HepG2 (cell line): ENCODE measurements around the gene TOB1. TPM values are rescaled to one million over a fixed set of nuclear protein-coding genes. Genes with fewer than 3 reads are reported as not detected.

Experiments
- ARNT ChIP-seq: fragments of 450-650 bp; IDR thresholded peaks from 2 replicates; pipeline ENCODE4 v1.6.1; 2017
- DNMT3B ChIP-seq: conservative IDR thresholded peaks from 2 replicates; pipeline ENCODE4 v1.6.1; 2016; ENCODE audit warnings: missing biosample characterization, control low read depth
- ESRRA ChIP-seq: sonication (generic); formaldehyde crosslinking; IDR thresholded peaks from 2 replicates; pipeline ENCODE4 v1.5.1; 2020; ENCODE audit warnings: mild to moderate bottlenecking, low read depth, missing genetic modification reagents
- GPBP1L1 ChIP-seq: sonication (generic); formaldehyde crosslinking; IDR thresholded peaks from 2 replicates; pipeline ENCODE4 v1.5.0; 2020; ENCODE audit warnings: mild to moderate bottlenecking, missing genetic modification reagents
- KMT2A ChIP-seq: sonication (generic); formaldehyde crosslinking; IDR thresholded peaks from 2 replicates; pipeline ENCODE4 v1.4.0; 2020; ENCODE audit warnings: missing genetic modification reagents
- ONECUT2 ChIP-seq: sonication (generic); formaldehyde crosslinking; IDR thresholded peaks from 2 replicates; pipeline ENCODE4 v1.4.0; 2020; ENCODE audit warnings: missing genetic modification reagents
- POLR2AphosphoS5 ChIP-seq: IDR thresholded peaks from 2 replicates; pipeline ENCODE4 v1.6.1; 2012; ENCODE audit warnings: low read depth, low read length
- RARA ChIP-seq: IDR thresholded peaks from 2 replicates; pipeline ENCODE4 v1.6.1; 2016; ENCODE audit warnings: missing genetic modification reagents, missing compliant biosample characterization
- SATB2 ChIP-seq: sonication (generic); formaldehyde crosslinking; IDR thresholded peaks from 2 replicates; pipeline ENCODE4 v1.5.0; 2020; ENCODE audit warnings: missing genetic modification reagents
- SOX13 ChIP-seq, 3 experiments: fragments of 450-650 bp in 1 of 3; sonication (generic) in 1 of 3; formaldehyde crosslinking in 1 of 3; IDR thresholded peaks in 2 of 3; conservative IDR thresholded peaks in 1 of 3; 2 replicates each; pipeline versions ENCODE4 v1.5.0 to v1.6.1; 2016 to 2020; ENCODE audit warnings: antibody characterized with exemption in 1 of 3, mild to moderate bottlenecking in 1 of 3, missing compliant biosample characterization in 1 of 3, missing genetic modification reagents in 1 of 3, moderate library complexity in 1 of 3
- SP140L ChIP-seq: sonication (generic); formaldehyde crosslinking; IDR thresholded peaks from 2 replicates; pipeline ENCODE4 v1.4.0; 2020; ENCODE audit warnings: missing genetic modification reagents, borderline replicate concordance
- SP4 ChIP-seq: sonication (generic); formaldehyde crosslinking; IDR thresholded peaks from 2 replicates; pipeline ENCODE4 v1.8.1; 2023; ENCODE audit warnings: mild to moderate bottlenecking, missing genetic modification reagents
- TCF7 ChIP-seq: sonication (generic); IDR thresholded peaks from 2 replicates; pipeline ENCODE4 v1.6.1; 2016; ENCODE audit warnings: antibody characterized with exemption, low read depth
- TRAFD1 ChIP-seq: sonication (generic); formaldehyde crosslinking; IDR thresholded peaks from 2 replicates; pipeline ENCODE4 v1.5.1; 2020; ENCODE audit warnings: missing genetic modification reagents, mild to moderate bottlenecking, borderline replicate concordance
- ZFP36L2 ChIP-seq: sonication (generic); formaldehyde crosslinking; IDR thresholded peaks from 2 replicates; pipeline ENCODE4 v1.4.0; 2020; ENCODE audit warnings: missing genetic modification reagents
- ZKSCAN5 ChIP-seq: sonication (generic); formaldehyde crosslinking; IDR thresholded peaks from 2 replicates; pipeline ENCODE4 v1.5.1; 2020; ENCODE audit warnings: mild to moderate bottlenecking, missing genetic modification reagents
- ZKSCAN8 ChIP-seq: IDR thresholded peaks from 2 replicates; pipeline ENCODE4 v1.6.1; 2016; ENCODE audit warnings: borderline replicate concordance, missing genetic modification reagents, missing compliant biosample characterization
- ZMAT5 ChIP-seq: sonication (generic); formaldehyde crosslinking; IDR thresholded peaks from 2 replicates; pipeline ENCODE4 v1.5.0; 2020; ENCODE audit warnings: mild to moderate bottlenecking, low read depth, missing genetic modification reagents, borderline replicate concordance
- ZNF18 ChIP-seq: sonication (generic); formaldehyde crosslinking; IDR thresholded peaks from 2 replicates; pipeline ENCODE4 v1.8.0; 2022; ENCODE audit warnings: mild to moderate bottlenecking, missing genetic modification reagents; ENCODE audit not compliant: insufficient replicate concordance
- ZNF256 ChIP-seq: sonication (generic); formaldehyde crosslinking; conservative IDR thresholded peaks from 2 replicates; pipeline ENCODE4 v1.4.0; 2020; ENCODE audit warnings: missing genetic modification reagents
- ZNF263 ChIP-seq: sonication (generic); formaldehyde crosslinking; IDR thresholded peaks from 2 replicates; pipeline ENCODE4 v1.4.0; 2020; ENCODE audit warnings: missing genetic modification reagents
- ZNF326 ChIP-seq: sonication (generic); formaldehyde crosslinking; IDR thresholded peaks from 2 replicates; pipeline ENCODE4 v1.4.0; 2020; ENCODE audit warnings: missing genetic modification reagents, borderline replicate concordance
- ZNF614 ChIP-seq: IDR thresholded peaks from 2 replicates; pipeline ENCODE4 v1.6.1; 2018; ENCODE audit warnings: missing biosample characterization, missing genetic modification reagents, inconsistent platforms, borderline replicate concordance
- ZNF768 ChIP-seq: sonication (generic); formaldehyde crosslinking; IDR thresholded peaks from 2 replicates; pipeline ENCODE4 v1.4.0; 2020; ENCODE audit warnings: missing genetic modification reagents
- ZNF788 ChIP-seq: sonication (generic); formaldehyde crosslinking; IDR thresholded peaks from 2 replicates; pipeline ENCODE4 v1.5.0; 2020; ENCODE audit warnings: mild to moderate bottlenecking, missing genetic modification reagents, borderline replicate concordance
- ZNF816 ChIP-seq: sonication (generic); formaldehyde crosslinking; IDR thresholded peaks from 2 replicates; pipeline ENCODE4 v1.8.0; 2022; ENCODE audit warnings: missing genetic modification reagents, mild to moderate bottlenecking, borderline replicate concordance
- ZSCAN20 ChIP-seq: sonication (generic); formaldehyde crosslinking; IDR thresholded peaks from 2 replicates; pipeline ENCODE4 v1.4.0; 2020; ENCODE audit warnings: missing genetic modification reagents, mild to moderate bottlenecking, borderline replicate concordance
- ZSCAN29 ChIP-seq: sonication (generic); formaldehyde crosslinking; conservative IDR thresholded peaks from 2 replicates; pipeline ENCODE4 v1.4.0; 2020; ENCODE audit warnings: mild to moderate bottlenecking, missing genetic modification reagents
- polyA plus RNA-seq, 8 experiments: library from polyadenylated mRNA; depleted of rRNA in 3 of 8; stranded (reverse) in 7 of 8; unstranded in 1 of 8; fragments of >200 nt; fragmentation: Illumina TruSeq in 4 of 8; extraction: Trizol in 4 of 8; gene quantifications; 2 replicates each; pipeline versions ENCODE4 v1.2.1 to v1.2.3, GENCODE V29; 2011 to 2016; ENCODE audit warnings: low read depth in 4 of 8, missing spikeins in 1 of 8, mixed read lengths in 1 of 8; ENCODE audit not compliant: insufficient read depth in 1 of 8
- total RNA-seq, 5 experiments: library from RNA; depleted of rRNA; stranded (reverse); fragments of >200 nt; fragmentation: Illumina TruSeq; extraction: Trizol; gene quantifications; 2 replicates each; pipeline ENCODE4 v1.2.3, GENCODE V29; 2016; ENCODE audit warnings: low read depth in 1 of 5

The TOB1 gene
- total and polyA plus RNA-seq, 2 of the 13 experiments (the other 11 are each of a cell fraction or from before 2014, with no cell fraction given): 21.9 to 57.7 TPM

- TF ChIP-seq TRAFD1 (CRISPR knock-in tag) (no peak), ONECUT2 (CRISPR knock-in tag) (peak; percentile 37; the same call in 1 of the 2 replicates), ESRRA (CRISPR knock-in tag) (peak; percentile 87), ZNF614 (peak; percentile 63), ZNF256 (CRISPR knock-in tag) (no peak), SATB2 (CRISPR knock-in tag) (no peak), ZNF263 (peak; percentile 69), ZNF788 (CRISPR knock-in tag) (peak; percentile 86), RARA (peak; percentile 83), ZKSCAN8 (peak; percentile 59; the same call in 1 of the 2 replicates), KMT2A (CRISPR knock-in tag) (peak; percentile 58; the same call in 1 of the 2 replicates), SP140L (CRISPR knock-in tag) (no peak), ZNF18 (CRISPR knock-in tag) (no peak), SP4 (CRISPR knock-in tag) (no peak; the same call in none of the 2 replicates), SOX13 (IDR thresholded peaks at IDR 0.05) (no peak), SOX13 (CRISPR knock-in tag; conservative IDR thresholded peaks at IDR 0.05 in 1 of 2, IDR thresholded peaks at IDR 0.05 in 1 of 2) (peak in 1 of 2 experiments; percentile 86; a peak in 2 of 4 replicates), DNMT3B (no peak), ZNF768 (CRISPR knock-in tag) (no peak), ZKSCAN5 (CRISPR knock-in tag) (peak; percentile 16; the same call in 1 of the 2 replicates), GPBP1L1 (no peak), ARNT (no peak), ZMAT5 (CRISPR knock-in tag) (no peak), ZNF326 (CRISPR knock-in tag) (no peak), TCF7 (no peak; the same call in 1 of the 2 replicates), ZFP36L2 (CRISPR knock-in tag) (no peak), POLR2AphosphoS5 (peak; percentile 71), ZNF816 (CRISPR knock-in tag) (no peak), ZSCAN20 (CRISPR knock-in tag) (no peak), ZSCAN29 (CRISPR knock-in tag) (no peak; the same call in 1 of the 2 replicates)
These were observed 39.3 kb upstream of the TOB1 start (continued) for GRCh38 chr17:50905460-50905803.
